ENCODE results near the gene ANXA2R. TPM values are rescaled to one million over a fixed set of nuclear protein-coding genes. Genes with fewer than 3 reads are reported as not detected.
"Not testable (repeated sequence)": the region's sequence is repeated elsewhere in the genome, so short reads cannot be mapped to it uniquely, and the experiment has no call there.

ANXA2R gene
- total RNA-seq, 1 donor from 2014 or later: 0.94 TPM

GRCh38 chr5:43038496-43038989 is 1.6 kb downstream of the ANXA2R start:
- intact Hi-C loops (cut with DNase I): no loop called here
- no peak for ATAC-seq (ENCODE audit: poor library complexity)
- no peak for DNase-seq

GRCh38 chr5:43037636-43038495 is 2.3 kb downstream of the ANXA2R start:
- ATAC-seq (ENCODE audit: poor library complexity): no peak
- intact Hi-C loops (cut with DNase I): no loop called here
- no peak for DNase-seq

- DNase-seq (peak; percentile 50), ATAC-seq (ENCODE audit: poor library complexity) (no peak)
- intact Hi-C loops (cut with DNase I): no loop called here
Observed at GRCh38 chr5:43036856-43037635, 3.1 kb downstream of the ANXA2R start.

- ATAC-seq (ENCODE audit: poor library complexity) (no peak), DNase-seq (no peak)
- intact Hi-C loops (cut with DNase I): no loop called here
Observed at GRCh38 chr5:43036409-43036808, 3.7 kb downstream of the ANXA2R start.

GRCh38 chr5:43034591-43034968 is 5.5 kb downstream of the ANXA2R start:
- intact Hi-C loops (cut with DNase I): no loop called here
- ATAC-seq (ENCODE audit: poor library complexity) (no peak), DNase-seq (no peak)

GRCh38 chr5:43033841-43034590 is 6.1 kb downstream of the ANXA2R start:
- no peak for DNase-seq
- no peak for ATAC-seq (ENCODE audit: poor library complexity)
- intact Hi-C loops (cut with DNase I): no loop called here

- DNase-seq (no peak), ATAC-seq (ENCODE audit: poor library complexity) (no peak)
- intact Hi-C loops (cut with DNase I): no loop called here
Observed at GRCh38 chr5:43027054-43027785, 12.9 kb downstream of the ANXA2R start.

GRCh38 chr5:43025184-43025950 is 14.8 kb downstream of the ANXA2R start:
- intact Hi-C loops (cut with DNase I); ATAC-seq (ENCODE audit: poor library complexity); DNase-seq: not testable (repeated sequence)

- intact Hi-C loops (cut with DNase I): no loop called here
- ATAC-seq (ENCODE audit: poor library complexity) (no peak), DNase-seq (no peak)
Observed at GRCh38 chr5:43024217-43024616, 15.9 kb downstream of the ANXA2R start.

GRCh38 chr5:43021151-43021550 is 19.0 kb downstream of the ANXA2R start:
- ATAC-seq (ENCODE audit: poor library complexity): no peak
- intact Hi-C loops (cut with DNase I): no loop called here

GRCh38 chr5:43020399-43020746 is 19.7 kb downstream of the ANXA2R start:
- intact Hi-C loops (cut with DNase I): no loop called here
- no peak for ATAC-seq (ENCODE audit: poor library complexity)
- no peak for DNase-seq

More at GRCh38 chr5:43021151-43021550, 19.0 kb downstream of the ANXA2R start:
- DNase-seq: no peak

GRCh38 chr5:43019614-43020398 is 20.3 kb downstream of the ANXA2R start:
- ATAC-seq (ENCODE audit: poor library complexity) (peak; percentile 59), DNase-seq (peak; percentile 70)
- intact Hi-C loops (cut with DNase I): no loop called here

- intact Hi-C loops (cut with DNase I): no loop called here
- DNase-seq: peak; percentile 48
Observed at GRCh38 chr5:43019291-43019613, 20.9 kb downstream of the ANXA2R start.

GRCh38 chr5:43017428-43017815 is 22.7 kb downstream of the ANXA2R start:
- intact Hi-C loops (cut with DNase I): no loop called here
- DNase-seq (peak; percentile 48), ATAC-seq (ENCODE audit: poor library complexity) (peak; percentile 52)

More at GRCh38 chr5:43019291-43019613, 20.9 kb downstream of the ANXA2R start:
- no peak for ATAC-seq (ENCODE audit: poor library complexity)

GRCh38 chr5:43016217-43016779 is 23.8 kb downstream of the ANXA2R start:
- DNase-seq (no peak), ATAC-seq (ENCODE audit: poor library complexity) (no peak)
- intact Hi-C loops (cut with DNase I): no loop called here

- ATAC-seq (ENCODE audit: poor library complexity): no peak
Observed at GRCh38 chr5:43014522-43014921, 25.6 kb downstream of the ANXA2R start.

GRCh38 chr5:43010935-43011315 is 29.2 kb downstream of the ANXA2R start:
- intact Hi-C loops (cut with DNase I): no loop called here

More at GRCh38 chr5:43014522-43014921, 25.6 kb downstream of the ANXA2R start:
- DNase-seq: no peak
- intact Hi-C loops (cut with DNase I): no loop called here

More at GRCh38 chr5:43010935-43011315, 29.2 kb downstream of the ANXA2R start:
- ATAC-seq (ENCODE audit: poor library complexity) (no peak), DNase-seq (no peak)

Measured in Right ventricle myocardium superior (tissue), 1 donor.